ENCODE results near the gene LPIN1.
"Not testable (repeated sequence)": the region's sequence is repeated elsewhere in the genome, so short reads cannot be mapped to it uniquely, and the experiment has no call there.

LPIN1 gene

DNA sequence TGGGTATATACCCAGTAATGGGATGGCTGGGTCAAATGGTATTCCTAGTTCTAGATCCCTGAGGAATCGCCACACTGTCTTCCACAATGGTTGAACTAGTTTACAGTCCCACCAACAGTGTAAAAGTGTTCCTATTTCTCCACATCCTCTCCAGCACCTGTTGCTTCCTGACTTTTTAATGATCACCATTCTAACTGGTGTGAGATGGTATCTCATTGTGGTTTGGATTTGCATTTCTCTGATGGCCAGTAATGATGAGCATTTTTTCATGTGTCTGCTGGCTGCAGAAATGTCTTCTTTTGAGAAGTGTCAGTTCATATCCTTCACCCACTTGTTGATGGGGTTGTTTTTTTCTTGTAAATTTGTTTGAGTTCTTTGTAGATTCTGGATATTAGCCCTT lies 98.4 kb downstream of the LPIN1 start:
- not testable (repeated sequence) for DNase-seq

- DNase-seq, result not testable (repeated sequence)
These were observed 101.5 kb downstream of the LPIN1 start for GRCh38 chr2:11847935-11848334.

- no peak for DNase-seq
These were observed 103.7 kb downstream of the LPIN1 start for GRCh38 chr2:11850082-11850481.

DNA sequence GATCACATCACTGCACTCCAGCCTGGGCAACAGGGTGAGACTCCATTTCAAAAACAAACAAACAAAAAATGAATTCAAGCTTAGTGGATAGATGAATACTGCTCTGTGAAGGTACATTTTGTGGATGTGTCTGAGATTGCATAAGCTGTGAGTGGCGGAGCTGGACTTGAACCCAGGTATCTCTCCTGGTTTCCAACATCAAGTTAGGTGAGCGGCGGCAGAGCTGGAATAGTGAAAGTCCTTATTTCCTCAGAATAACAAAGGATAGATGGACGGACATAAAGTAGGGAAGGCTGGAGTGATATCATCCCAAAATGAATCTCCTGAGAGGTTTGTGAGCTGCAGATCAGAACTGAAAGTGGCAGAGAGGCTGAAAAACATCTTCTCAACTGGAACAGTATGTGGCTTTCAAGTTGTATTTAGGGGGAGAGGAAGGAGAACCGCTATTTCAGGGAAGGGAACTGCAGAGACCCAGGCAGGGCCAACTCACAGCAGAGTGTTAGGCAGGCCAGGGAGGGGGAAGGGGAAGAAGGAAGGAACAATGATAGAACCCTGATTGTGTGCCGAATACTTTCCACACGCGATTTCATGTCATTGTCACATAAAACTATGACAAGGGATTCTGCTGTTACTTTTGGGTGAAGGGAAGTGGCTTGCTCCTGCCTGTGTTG lies 106.2 kb downstream of the LPIN1 start:
- no peak for DNase-seq

DNA sequence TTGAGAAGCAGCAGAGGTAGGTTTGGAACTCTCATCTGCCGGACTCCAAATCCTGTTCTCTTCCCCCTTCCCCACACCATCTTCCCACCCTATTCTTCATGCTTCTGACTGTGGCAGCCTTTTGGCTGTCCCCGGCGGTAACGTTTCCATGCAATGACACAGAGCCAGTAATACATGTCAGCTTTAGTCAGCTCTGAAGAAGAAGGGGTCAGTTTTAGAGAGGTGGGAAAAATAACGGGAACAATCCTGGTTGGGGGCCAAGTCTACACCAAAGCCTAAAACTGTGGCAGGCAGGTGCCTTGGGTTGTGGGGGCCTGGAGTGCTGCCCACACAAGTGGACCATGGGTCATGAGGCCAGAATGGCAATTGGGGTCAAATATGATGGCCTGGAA lies 106.8 kb downstream of the LPIN1 start:
- DNase-seq, result no peak

GRCh38 chr2:11855064-11855760 lies 108.8 kb downstream of the LPIN1 start:
- no peak for DNase-seq

GRCh38 chr2:11856095-11856494 lies 109.7 kb downstream of the LPIN1 start:
- no peak for DNase-seq

- DNase-seq, result no peak
These were observed 112.5 kb downstream of the LPIN1 start for GRCh38 chr2:11858883-11859282.

DNA sequence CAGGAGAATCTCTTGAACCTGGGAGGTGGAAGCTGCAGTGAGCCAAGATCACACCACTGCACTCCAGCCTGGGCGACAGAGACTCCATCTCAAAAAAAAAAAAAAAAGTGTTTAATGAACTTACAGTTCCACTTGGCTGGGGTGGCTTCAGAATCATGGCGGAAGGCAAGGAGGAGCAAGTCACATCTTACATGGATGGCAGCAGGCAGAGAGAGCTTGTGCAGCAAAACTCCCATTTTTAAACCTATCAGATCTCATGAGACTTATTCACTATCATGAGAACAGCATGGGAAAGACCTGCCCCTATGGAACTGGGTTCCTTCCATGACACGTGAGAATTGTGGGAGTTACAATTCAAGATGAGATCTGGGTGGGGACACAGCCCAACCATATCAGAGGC lies 113.5 kb downstream of the LPIN1 start:
- DNase-seq, result not testable (repeated sequence)

DNA sequence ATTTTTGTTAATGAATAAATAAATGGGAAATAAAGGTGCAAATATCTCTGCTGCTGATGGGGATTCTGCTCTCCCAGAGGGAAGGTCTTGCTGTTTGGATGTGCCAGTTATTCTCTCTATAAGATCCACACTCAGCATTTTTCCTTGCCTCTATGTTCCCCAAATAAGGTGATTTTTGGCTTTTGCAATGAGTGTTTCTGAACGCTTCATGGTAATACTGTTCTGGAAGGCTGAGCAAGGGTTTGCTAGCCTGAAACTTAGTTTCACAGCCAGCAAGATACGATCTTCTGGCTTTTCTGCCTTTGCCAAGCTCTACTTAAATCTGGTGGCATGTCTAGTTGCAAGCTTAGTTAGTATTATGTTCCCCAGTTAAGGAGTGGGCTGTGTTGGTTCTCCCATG lies 114.6 kb downstream of the LPIN1 start:
- no peak for DNase-seq

DNA sequence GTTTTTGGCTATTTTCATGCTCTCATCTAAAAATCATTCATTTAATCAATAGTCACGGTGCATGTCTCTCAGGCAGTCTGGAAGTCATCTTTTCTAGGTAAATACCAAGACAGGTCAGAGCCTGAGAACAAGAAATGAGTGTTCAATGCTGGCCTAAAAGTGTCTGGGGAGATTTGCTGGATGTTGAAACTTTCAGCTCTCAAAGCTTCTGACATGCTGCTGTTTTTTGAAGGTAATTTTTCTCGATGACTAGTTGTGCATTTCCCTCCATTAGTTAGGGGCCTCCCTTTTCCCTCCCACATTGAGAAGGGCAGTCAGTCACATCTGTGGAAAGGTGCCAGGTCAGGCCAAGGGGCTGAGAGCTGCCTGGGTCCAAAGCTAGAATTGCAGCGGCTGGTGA lies 115.6 kb downstream of the LPIN1 start:
- DNase-seq, result no peak

GRCh38 chr2:11863103-11863502 lies 116.7 kb downstream of the LPIN1 start:
- no peak for DNase-seq

GRCh38 chr2:11863513-11864328 lies 117.3 kb downstream of the LPIN1 start:
- DNase-seq, result peak; percentile 67

DNA sequence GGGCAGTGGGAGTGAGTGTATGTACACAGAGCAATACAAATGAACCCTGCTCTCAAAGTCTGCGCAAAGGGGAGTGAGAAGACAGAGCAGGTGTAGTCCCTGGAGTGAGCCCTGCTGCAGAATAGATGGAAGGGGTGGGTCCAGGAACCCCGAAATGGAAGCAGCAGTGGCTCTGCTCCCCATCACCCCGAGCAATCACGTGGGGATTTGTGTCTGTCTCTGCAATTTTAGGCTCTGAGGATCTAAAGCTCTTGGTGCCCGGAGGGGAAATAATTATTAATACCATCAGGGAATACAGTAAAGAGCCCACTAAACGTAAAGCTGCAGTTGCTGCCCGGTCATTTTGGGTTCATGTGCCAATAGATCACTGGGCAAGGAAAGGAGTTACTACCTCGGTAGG lies 118.3 kb downstream of the LPIN1 start:
- DNase-seq, result no peak

DNA sequence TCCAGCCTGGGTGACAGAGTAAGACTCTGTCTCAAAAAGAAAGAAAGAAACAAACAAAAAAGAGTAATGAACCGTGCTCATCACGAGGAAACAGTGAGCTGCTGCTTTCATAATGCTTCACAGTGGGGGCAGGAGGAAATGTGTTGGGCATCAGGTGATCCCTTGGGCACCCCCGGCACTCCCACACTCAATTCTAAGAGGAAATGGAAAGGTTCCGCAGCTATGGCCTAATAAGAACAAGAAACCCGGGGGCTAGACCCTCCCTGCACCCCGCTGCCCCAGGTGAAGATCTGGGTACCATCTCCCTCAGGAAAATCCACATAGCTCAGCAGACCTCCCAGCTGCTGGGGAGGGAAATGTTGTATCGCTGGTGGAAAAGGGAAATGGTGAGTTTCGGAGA lies 118.9 kb downstream of the LPIN1 start:
- DNase-seq, result no peak

DNA sequence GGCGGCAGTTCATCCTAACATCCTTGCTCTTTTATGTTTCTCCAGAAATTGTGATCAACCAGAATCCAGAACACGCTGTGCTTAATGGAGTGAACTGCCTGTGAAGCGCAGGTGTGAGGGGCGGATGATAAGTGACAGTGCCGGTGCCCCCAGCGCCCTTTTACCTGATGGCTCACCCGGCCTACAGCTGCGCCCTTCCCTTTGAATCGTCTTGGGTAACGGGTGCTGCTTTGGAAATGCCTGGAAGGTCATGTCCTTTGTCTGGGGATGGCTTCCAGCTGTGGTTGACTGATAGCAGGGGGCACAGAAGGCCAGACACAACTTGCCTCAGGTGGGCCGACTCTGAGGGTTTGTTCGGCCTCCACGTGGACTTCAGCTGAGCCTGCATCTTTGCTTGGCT lies 119.4 kb downstream of the LPIN1 start:
- no peak for DNase-seq

- no peak for DNase-seq
These were observed 120.2 kb downstream of the LPIN1 start for GRCh38 chr2:11866358-11867335.

GRCh38 chr2:11867926-11868325 lies 121.5 kb downstream of the LPIN1 start:
- no peak for DNase-seq

- no peak for DNase-seq
These were observed 123.1 kb downstream of the LPIN1 start for GRCh38 chr2:11869391-11869991.

DNA sequence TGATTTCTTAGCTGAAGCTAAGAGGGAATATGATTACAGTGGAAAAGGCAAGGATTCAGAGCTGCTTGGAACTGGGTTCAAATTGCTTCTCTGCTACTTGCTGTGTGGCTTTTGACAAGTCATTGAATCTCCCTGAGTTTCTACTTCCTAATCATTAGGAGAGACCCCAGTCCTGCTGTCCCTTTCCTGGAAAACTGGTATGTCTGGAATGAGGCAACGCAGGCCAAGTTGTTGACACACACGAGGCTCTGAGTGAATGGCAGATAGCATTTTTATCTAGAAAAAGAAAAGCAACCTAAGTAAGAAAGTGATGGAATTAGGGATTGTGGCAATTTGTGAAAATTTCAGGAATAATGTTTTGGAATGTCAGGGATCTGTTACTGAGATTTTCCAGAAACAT lies 123.6 kb downstream of the LPIN1 start:
- no peak for DNase-seq

GRCh38 chr2:11870584-11870983 lies 124.2 kb downstream of the LPIN1 start:
- no peak for DNase-seq

GRCh38 chr2:11871421-11871820 lies 125.0 kb downstream of the LPIN1 start:
- no peak for DNase-seq
